H9 (cell line): Measurements from ENCODE around the gene DPPA2. TPM values are rescaled to one million over a fixed set of nuclear protein-coding genes. Genes with fewer than 3 reads are reported as not detected.

Experiments used
- DNase-seq: peaks from one replicate; pipeline ENCODE4 v3.0.0-alpha.2; 2017
- H2AFZ ChIP-seq: one replicate; pipeline ENCODE4 v1.6.1; 2013; ENCODE audit warnings: mild to moderate bottlenecking, low read length, control low read depth, moderate library complexity
- H2AK5ac ChIP-seq: 2 replicates; pipeline ENCODE4 v1.6.1; 2013; ENCODE audit warnings: low read length, control low read depth, mixed read lengths; ENCODE audit not compliant: insufficient read length
- H2BK120ac ChIP-seq: one replicate; pipeline ENCODE4 v1.6.1; 2013; ENCODE audit warnings: low read depth, mild to moderate bottlenecking, low read length, control low read depth, inconsistent platforms; ENCODE audit not compliant: poor library complexity, severe bottlenecking
- H2BK12ac ChIP-seq: 2 replicates; pipeline ENCODE4 v1.6.1; 2013; ENCODE audit warnings: low read length, control low read depth, mixed read lengths, low read depth; ENCODE audit not compliant: insufficient read length
- H2BK15ac ChIP-seq: 2 replicates; pipeline ENCODE4 v1.6.1; 2013; ENCODE audit warnings: low read depth, low read length, control low read depth
- H2BK20ac ChIP-seq: one replicate; pipeline ENCODE4 v1.6.1; 2013; ENCODE audit warnings: low read depth, mild to moderate bottlenecking, low read length, control low read depth, inconsistent platforms; ENCODE audit not compliant: poor library complexity, severe bottlenecking
- H2BK5ac ChIP-seq: 2 replicates; pipeline ENCODE4 v1.6.1; 2013; ENCODE audit warnings: low read length, control low read depth, mixed read lengths; ENCODE audit not compliant: insufficient read length
- H3K14ac ChIP-seq: 2 replicates; pipeline ENCODE4 v1.6.1; 2013; ENCODE audit warnings: low read length, control low read depth; ENCODE audit not compliant: insufficient read depth
- H3K18ac ChIP-seq: 2 replicates; pipeline ENCODE4 v1.6.1; 2013; ENCODE audit warnings: low read depth, mild to moderate bottlenecking, mixed read lengths, low read length, control low read depth; ENCODE audit not compliant: insufficient read length
- H3K23ac ChIP-seq: 2 replicates; pipeline ENCODE4 v1.6.1; 2013; ENCODE audit warnings: low read length, control low read depth, mixed read lengths, low read depth; ENCODE audit not compliant: insufficient read length
- H3K23me2 ChIP-seq: 2 replicates; pipeline ENCODE4 v1.6.1; 2013; ENCODE audit warnings: low read depth, mild to moderate bottlenecking, mixed read lengths, low read length, control low read depth; ENCODE audit not compliant: insufficient read length, poor library complexity, severe bottlenecking
- H3K27ac ChIP-seq: 2 replicates; pipeline ENCODE4 v1.5.1; 2013; ENCODE audit warnings: low read length, control low read depth, mixed read lengths, low read depth; ENCODE audit not compliant: insufficient read length
- H3K27me3 ChIP-seq: 2 replicates; pipeline ENCODE4 v1.6.1; 2013; ENCODE audit warnings: low read length, control low read depth, inconsistent platforms; ENCODE audit not compliant: insufficient read depth
- H3K4ac ChIP-seq: 2 replicates; pipeline ENCODE4 v1.6.1; 2013; ENCODE audit warnings: low read depth, mild to moderate bottlenecking, control low read depth, inconsistent platforms, low read length, moderate library complexity
- H3K4me1 ChIP-seq: 2 replicates; pipeline ENCODE4 v1.6.1; 2013; ENCODE audit warnings: low read length, control low read depth, inconsistent platforms; ENCODE audit not compliant: insufficient read depth
- H3K4me2 ChIP-seq: 2 replicates; pipeline ENCODE4 v1.6.1; 2013; ENCODE audit warnings: low read length, control low read depth, mixed read lengths; ENCODE audit not compliant: insufficient read length, insufficient read depth
- H3K56ac ChIP-seq: 2 replicates; pipeline ENCODE4 v1.6.1; 2013; ENCODE audit warnings: low read depth, mild to moderate bottlenecking, mixed read lengths, low read length, control low read depth; ENCODE audit not compliant: insufficient read length
- H3K79me1 ChIP-seq: 2 replicates; pipeline ENCODE4 v1.6.1; 2013; ENCODE audit warnings: low read depth, mild to moderate bottlenecking, moderate library complexity, low read length, control low read depth, inconsistent platforms; ENCODE audit not compliant: insufficient read depth, poor library complexity, severe bottlenecking
- H3K79me2 ChIP-seq: 2 replicates; pipeline ENCODE4 v1.6.1; 2013; ENCODE audit warnings: low read length, control low read depth, inconsistent platforms; ENCODE audit not compliant: insufficient read depth
- H3K9ac ChIP-seq: 2 replicates; pipeline ENCODE4 v1.6.1; 2013; ENCODE audit warnings: low read length, control low read depth, mixed read lengths; ENCODE audit not compliant: insufficient read length; ENCODE audit errors: extremely low read depth
- H3K9me3 ChIP-seq: one replicate; pipeline ENCODE4 v1.6.1; 2013; ENCODE audit warnings: low read depth, low read length, inconsistent platforms; ENCODE audit not compliant: control insufficient read depth
- H3T11ph ChIP-seq: one replicate; pipeline ENCODE4 v1.6.1; 2013; ENCODE audit warnings: mild to moderate bottlenecking, low read length, control low read depth, inconsistent platforms
- H4K20me1 ChIP-seq: one replicate; pipeline ENCODE4 v1.6.1; 2013; ENCODE audit not compliant: control insufficient read depth, insufficient read length, insufficient read depth
- H4K5ac ChIP-seq: 2 replicates; pipeline ENCODE4 v1.6.1; 2013; ENCODE audit warnings: low read depth, mild to moderate bottlenecking, mixed read lengths, low read length, control low read depth; ENCODE audit not compliant: insufficient read length
- H4K8ac ChIP-seq: replicated peaks from 2 replicates; pipeline ENCODE4 v1.6.1; 2013; ENCODE audit warnings: low read length, control low read depth, mixed read lengths, low read depth; ENCODE audit not compliant: insufficient read length
- H4K91ac ChIP-seq: 2 replicates; pipeline ENCODE4 v1.6.1; 2013; ENCODE audit warnings: low read depth, mild to moderate bottlenecking, moderate library complexity, mixed read lengths, low read length, control low read depth; ENCODE audit not compliant: insufficient read length
- H3K27ac Mint-ChIP-seq, 3 experiments: 2 replicates in 2 of 3; 3 replicates in 1 of 3; pipeline ENCODE4 v1.8.0; 2020 to 2021; ENCODE audit warnings: mixed read lengths in 3 of 3, mild to moderate bottlenecking in 1 of 3, moderate library complexity in 1 of 3
- H3K27me3 Mint-ChIP-seq: 2 replicates; pipeline ENCODE4 v1.8.0; 2021; ENCODE audit warnings: low read depth, mild to moderate bottlenecking, moderate library complexity, mixed read lengths
- H3K36me3 Mint-ChIP-seq, 3 experiments: 2 replicates in 2 of 3; 3 replicates in 1 of 3; pipeline ENCODE4 v1.8.0; 2020 to 2021; ENCODE audit warnings: low read depth in 3 of 3, mixed read lengths in 3 of 3; ENCODE audit not compliant: insufficient read depth in 1 of 3
- H3K4me1 Mint-ChIP-seq, 2 experiments: 2 replicates each; pipeline ENCODE4 v1.8.0; 2020; ENCODE audit warnings: mixed read lengths in 2 of 2
- H3K4me3 Mint-ChIP-seq, 2 experiments: 2 replicates in 1 of 2; 3 replicates in 1 of 2; pipeline ENCODE4 v1.8.0; 2020 to 2021; ENCODE audit warnings: mild to moderate bottlenecking in 2 of 2, mixed read lengths in 2 of 2, moderate library complexity in 1 of 2
- H3K9me3 Mint-ChIP-seq, 2 experiments: 2 replicates in 1 of 2; 3 replicates in 1 of 2; pipeline ENCODE4 v1.8.0; 2020; ENCODE audit warnings: mild to moderate bottlenecking in 2 of 2, mixed read lengths in 2 of 2, moderate library complexity in 1 of 2
- CTCF ChIP-seq: fragments of 200-600 bp; sonication (generic); conservative IDR thresholded peaks from 3 replicates; pipeline ENCODE4 v1.8.0; 2021; ENCODE audit warnings: antibody characterized with exemption, mild to moderate bottlenecking
- WGBS: extraction: QIAGEN DNeasy Blood & Tissue Kit; methylation state at CpG from one replicate; pipeline ENCODE4 v1.1.7; 2013; ENCODE audit warnings: missing lambda C conversion rate, low lambda C conversion rate, mixed read lengths; ENCODE audit not compliant: insufficient read length; ENCODE audit errors: extremely low coverage; 5-methylcytosine and 5-hydroxymethylcytosine counted together
- total RNA-seq: library from RNA; stranded (reverse); gene quantifications from 2 replicates; pipeline ENCODE4 v1.2.1, GENCODE V29; 2021

Gene DPPA2
- total RNA-seq, 1 experiment from 2014 or later, result 3.2 TPM

GRCh38 chr3:109339714-109340648 is 23.7 kb upstream of the DPPA2 start:
- Histone ChIP-seq H3K27me3 (no peaks in the 10 kb centered on the region), H3K23me2 (peaks cover 6% of the 10 kb centered on the region), H3K56ac (no peak overlapping the region), H3K14ac (no peak overlapping the region), H3K18ac (no peak overlapping the region), H2BK120ac (no peak overlapping the region), H3K79me1 (peaks cover 4% of the 10 kb centered on the region), H2BK12ac (no peak overlapping the region), H3K27ac (peak overlapping the region; percentile 26), H3K79me2 (peaks cover 31% of the 10 kb centered on the region; the same call in 1 of the 2 replicates), H2BK20ac (no peak overlapping the region), H2BK15ac (no peak overlapping the region), H4K5ac (no peak overlapping the region), H3K9me3 (no peaks in the 10 kb centered on the region), H3K4me1 (no peaks in the 10 kb centered on the region), H3K4me2 (peak overlapping the region; percentile 61), H3K9ac (peak overlapping the region; percentile 61), H3T11ph (no peak overlapping the region), H4K8ac (no peak overlapping the region), H4K20me1 (no peaks in the 10 kb centered on the region), H3K23ac (no peak overlapping the region), H2AK5ac (no peak overlapping the region), H3K4ac (no peak overlapping the region), H2AFZ (no peak overlapping the region), H4K91ac (no peak overlapping the region), H2BK5ac (no peak overlapping the region)
- peaks cover 24 to 28% of the 10 kb centered on the region in 2 experiments for H3K4me1 Mint-ChIP-seq
- H3K4me3 Mint-ChIP-seq, result peak overlapping the region; percentile 93 to 99
- DNase-seq, result peak; percentile 55
- H3K27ac Mint-ChIP-seq, result peak overlapping the region; percentile 87 to 99 (median 92); a peak in 6 of 7 replicates
- TF ChIP-seq CTCF, result no peak
- peaks cover 14 to 17% of the 10 kb centered on the region in 2 experiments; a peak in 4 of 5 replicates for H3K9me3 Mint-ChIP-seq
- WGBS, result no CpG with 5 or more reads among the region's 5 CpGs
- peaks cover 50 to 56% (median 53%) of the 10 kb centered on the region in 3 experiments for H3K36me3 Mint-ChIP-seq
- H3K27me3 Mint-ChIP-seq, result peaks cover 1% of the 10 kb centered on the region; the same call in 1 of the 2 replicates
